Activated CD4-positive, alpha-beta T cell treated with anti-CD3 and anti-CD28 coated beads, Interleukin-2, Interleukin-4, amounts not matched to agents 100 ng/mL and 50 ng/mL, durations not matched to agents 16 hours and 8 hours (primary cell): ENCODE results near the gene CRISP1.
"Not testable (repeated sequence)": the region's sequence is repeated elsewhere in the genome, so short reads cannot be mapped to it uniquely, and the experiment has no call there.

ENCODE experiments used
- DNase-seq: peaks from one replicate; pipeline ENCODE4 v3.0.0-alpha.2; 2020; ENCODE audit warnings: low spot score

The CRISP1 gene

DNA sequence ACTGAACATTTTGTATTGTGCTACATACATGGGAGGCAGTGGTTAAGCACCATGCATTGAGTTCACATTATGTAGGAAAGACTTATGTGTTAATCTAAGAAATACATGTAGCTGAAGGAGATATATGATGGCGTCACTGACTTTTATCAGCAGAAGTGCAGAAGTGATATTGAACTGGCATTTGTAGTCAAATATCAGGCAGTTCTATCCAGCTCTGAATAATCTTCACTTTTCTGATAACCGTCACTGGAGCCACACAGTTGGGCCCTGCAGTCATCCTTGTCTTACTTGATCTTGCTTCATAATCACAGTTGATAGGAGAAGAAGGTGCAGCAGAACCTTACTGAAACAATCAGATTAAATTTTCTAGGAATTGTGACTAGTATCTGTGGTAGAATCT, 26.4 kb downstream of the CRISP1 start:
- DNase-seq = no peak

GRCh38 chr6:49839162-49839561, 27.2 kb downstream of the CRISP1 start:
- DNase-seq = no peak

- no peak for DNase-seq
Observed at GRCh38 chr6:49835140-49835539, 31.2 kb downstream of the CRISP1 start.

DNA sequence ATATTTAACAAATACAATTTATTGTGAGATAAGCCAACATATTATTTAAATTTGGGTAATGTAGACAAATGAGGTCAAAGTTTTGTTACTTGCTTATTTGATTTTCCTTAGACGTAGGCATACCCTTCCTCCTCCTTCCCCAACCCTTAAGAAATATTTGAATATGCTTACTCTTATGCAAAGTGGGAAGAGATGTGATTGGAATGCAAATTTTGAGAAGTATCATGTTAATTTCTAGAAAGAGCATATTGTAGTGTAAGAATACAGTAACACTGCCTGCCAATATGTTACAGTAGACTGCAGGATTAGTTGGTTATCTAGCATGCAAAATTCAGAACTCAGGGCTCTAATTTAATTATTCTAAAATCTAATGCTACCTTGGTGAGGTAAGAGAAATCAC, 32.9 kb downstream of the CRISP1 start:
- no peak for DNase-seq

- no peak for DNase-seq
Observed at GRCh38 chr6:49826743-49827406, 39.5 kb downstream of the CRISP1 start.

DNA sequence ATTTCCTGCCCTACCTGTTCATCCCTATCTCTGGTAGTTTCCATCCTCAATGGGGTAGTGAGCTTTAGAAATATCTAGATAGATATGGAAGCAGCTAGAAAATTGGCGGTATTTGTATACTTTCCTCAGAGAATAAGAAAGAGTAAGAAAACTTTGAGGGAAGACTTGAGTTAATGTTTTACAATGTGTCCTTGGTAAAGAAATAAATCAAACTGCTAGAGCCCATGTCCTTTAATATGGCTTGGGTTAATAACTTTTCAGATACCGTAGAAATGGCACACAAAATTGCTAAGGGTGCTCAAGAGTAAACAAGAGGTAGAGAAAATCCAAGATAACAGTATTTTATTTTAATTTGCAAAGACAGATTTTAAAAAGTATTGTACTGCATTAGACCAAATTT, 51.2 kb downstream of the CRISP1 start:
- no peak for DNase-seq

- no peak for DNase-seq
Observed at GRCh38 chr6:49813248-49813647, 53.1 kb downstream of the CRISP1 start.

DNA sequence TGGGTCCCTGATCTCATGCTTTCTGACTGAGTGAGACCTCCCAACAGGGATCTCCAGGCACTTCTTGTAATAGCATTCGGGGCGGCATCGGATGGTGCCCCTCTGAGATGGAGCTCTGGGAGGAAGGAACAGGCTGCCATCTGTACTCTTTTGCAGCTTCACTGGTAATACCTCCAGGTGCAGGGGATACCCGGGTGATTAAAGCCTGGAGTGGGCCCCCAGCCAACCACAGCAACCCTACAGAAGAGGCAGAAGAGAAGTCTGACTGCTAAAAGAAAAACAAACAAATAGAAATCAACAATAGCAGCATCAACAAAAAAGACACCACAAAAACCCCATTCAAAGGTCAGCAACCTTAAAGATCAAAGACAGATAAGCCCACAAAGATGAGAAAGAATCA, 60.2 kb downstream of the CRISP1 start:
- no peak for DNase-seq

GRCh38 chr6:49805246-49805645, 61.1 kb downstream of the CRISP1 start:
- no peak for DNase-seq

DNA sequence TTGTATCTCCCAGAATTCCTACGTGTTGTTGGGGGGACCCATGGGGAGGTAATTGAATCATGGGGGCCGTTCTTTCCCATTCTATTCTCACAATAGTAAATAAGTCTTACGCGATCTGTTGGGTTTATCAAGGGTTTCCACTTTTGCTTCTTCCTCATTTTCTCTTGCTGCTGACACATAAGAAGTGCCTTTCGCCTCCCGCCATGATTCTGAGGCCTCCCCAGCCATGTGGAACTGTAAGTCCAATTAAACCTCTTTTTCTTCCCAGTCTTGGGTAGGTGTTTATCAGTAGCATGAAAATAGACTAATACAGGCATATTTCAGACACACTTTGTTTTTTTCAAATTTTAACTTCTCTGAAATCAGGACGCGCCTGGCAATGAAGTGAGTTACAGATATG, 64.8 kb downstream of the CRISP1 start:
- no peak for DNase-seq

DNA sequence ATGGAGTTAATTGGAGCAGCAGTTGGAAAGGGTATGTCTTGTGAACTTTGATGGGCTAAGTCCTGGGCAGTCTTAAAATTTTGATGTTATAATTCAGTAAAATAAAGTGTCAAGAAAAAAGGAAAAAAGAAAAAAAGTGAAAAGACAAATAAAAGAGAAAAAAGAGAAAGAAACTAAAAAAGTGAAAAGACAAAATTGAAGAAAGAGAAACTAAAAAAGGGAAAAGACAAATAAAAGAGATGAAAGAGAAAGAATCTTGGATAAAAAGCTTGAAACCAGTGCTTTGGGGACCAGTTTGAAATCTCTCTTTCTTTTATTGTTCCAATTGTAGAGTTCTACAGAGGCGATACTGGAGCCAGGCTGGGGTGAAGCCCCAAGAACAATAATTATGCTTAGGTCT, 67.2 kb downstream of the CRISP1 start:
- DNase-seq = no peak

DNA sequence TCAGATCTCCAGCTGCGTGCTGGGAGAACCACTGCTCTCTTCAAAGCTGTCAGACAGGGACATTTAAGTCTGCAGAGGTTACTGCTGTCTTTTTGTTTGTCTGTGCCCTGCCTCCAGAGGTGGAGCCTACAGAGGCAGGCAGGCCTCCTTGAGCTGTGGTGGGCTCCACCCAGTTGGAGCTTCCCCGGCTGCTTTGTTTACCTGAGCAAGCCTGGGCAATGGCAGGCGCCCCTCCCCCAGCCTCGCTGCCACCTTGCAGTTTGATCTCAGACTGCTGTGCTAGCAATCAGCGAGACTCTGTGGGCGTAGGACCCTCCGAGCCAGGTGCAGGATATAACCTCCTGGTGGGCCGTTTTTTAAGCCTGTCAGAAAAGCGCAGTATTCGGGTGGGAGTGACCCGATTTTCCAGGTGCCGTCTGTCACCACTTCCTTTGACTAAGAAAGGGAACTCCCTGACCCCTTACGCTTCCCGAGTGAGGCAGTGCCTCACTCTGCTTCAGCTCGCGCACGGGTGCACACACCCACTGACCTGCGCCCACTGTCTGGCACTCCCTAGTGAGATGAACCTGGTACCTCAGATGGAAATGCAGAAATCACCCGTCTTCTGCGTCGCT, 69.4 kb downstream of the CRISP1 start:
- not testable (repeated sequence) for DNase-seq

DNA sequence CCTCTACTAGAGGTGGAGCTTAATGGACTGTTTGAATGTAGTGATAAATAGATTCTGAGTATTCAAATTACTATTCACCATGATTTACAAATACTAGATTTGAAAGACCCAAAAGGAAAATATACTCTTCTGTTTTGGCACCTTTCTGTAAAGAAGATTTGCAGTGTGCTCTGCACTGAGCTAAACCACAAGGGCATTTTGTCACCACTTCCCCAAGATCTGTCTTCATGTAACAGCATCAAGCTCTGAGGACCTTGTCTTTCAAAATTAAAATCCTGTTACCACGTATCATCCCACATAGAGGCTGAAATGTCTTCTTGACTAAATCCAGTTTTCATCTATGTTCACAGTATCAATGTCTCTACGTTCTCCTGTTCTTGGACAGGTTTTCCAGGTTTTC, 76.0 kb downstream of the CRISP1 start:
- no peak for DNase-seq

DNA sequence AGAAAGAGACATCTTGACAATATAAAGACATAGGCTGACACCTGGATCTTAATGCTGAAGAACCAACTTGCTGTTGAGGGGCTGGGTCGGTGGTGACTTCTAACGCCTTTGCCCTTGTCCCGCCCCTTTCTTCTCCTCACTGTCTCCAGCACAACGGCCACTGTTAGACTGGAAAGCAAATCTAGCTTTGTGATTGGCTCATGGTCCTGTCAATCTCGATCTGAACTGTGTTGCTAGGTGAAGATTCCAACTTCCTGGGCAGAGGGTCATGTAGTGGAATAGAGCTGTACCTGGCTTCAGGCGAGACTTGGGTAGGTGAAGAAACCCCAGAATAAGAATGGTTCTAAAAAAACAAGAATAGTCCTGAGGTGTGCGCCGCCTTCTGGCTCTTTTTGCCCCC, 79.2 kb downstream of the CRISP1 start, which contains the start of gene PGK2:
PGK2 (minus strand) TSS at position 110 of the 400 bp plus-strand sequence; CDS start at position 12, 98 bp downstream.
- DNase-seq = no peak

DNA sequence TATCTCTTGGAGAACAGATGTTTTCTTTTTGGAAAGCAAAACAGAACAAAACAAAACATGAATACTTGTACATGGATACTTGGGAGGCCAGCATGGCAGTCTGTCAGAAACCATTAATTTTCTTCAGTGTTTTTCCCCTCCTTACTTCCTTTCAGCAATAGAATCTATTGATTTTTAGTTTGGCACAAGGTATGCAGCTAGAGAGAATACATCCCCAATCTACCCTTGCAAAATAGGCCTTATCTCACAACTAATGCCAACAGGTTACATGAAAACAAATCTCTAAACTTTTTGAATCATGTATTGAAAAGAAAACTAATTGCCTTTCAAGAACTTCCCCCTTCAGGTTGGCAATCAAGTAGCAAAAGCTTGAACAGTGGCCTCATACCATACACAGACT, 82.1 kb downstream of the CRISP1 start:
- DNase-seq = no peak
